ENCODE measurements around the gene MX2. TPM values are rescaled to one million over a fixed set of nuclear protein-coding genes. Genes with fewer than 3 reads are reported as not detected.
"Not testable (repeated sequence)": the region's sequence is repeated elsewhere in the genome, so short reads cannot be mapped to it uniquely, and the experiment has no call there.

MX2 gene
- polyA plus RNA-seq, 1 donor = 2.7 TPM

DNA sequence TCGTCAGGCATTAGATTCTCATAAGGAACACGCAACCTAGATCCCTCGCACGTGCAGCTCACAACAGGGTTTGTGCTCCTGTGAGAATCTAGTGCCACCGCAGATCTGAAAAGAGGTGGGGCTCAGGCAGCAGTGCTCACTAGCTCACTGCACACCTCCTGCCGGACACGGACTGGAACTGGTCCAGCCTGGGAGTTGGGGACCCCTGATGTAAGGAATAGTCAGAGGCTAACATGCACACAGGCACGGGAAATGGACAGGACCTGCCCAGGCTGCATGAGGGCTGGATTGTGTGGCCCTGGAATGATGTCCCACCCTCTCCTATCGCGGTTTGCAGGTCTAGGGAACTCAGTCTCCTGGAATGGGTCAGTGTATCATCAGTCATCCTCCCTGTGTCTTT, 41.0 kb downstream of the MX2 start:
- H3K27ac ChIP-seq (ENCODE audit: low read length) = no peak overlapping the region
- H3K9me3 ChIP-seq (ENCODE audit: control insufficient read depth, low read depth, low read length) = no peaks in the 10 kb centered on the region
- no peaks in the 10 kb centered on the region for H3K36me3 ChIP-seq (ENCODE audit: control insufficient read depth, insufficient read depth, low read length)
- H3K27me3 ChIP-seq (ENCODE audit: control insufficient read depth, insufficient read depth, low read length) = no peaks in the 10 kb centered on the region
- H3K4me1 ChIP-seq (ENCODE audit: control insufficient read depth, insufficient read depth, low read length) = no peaks in the 10 kb centered on the region
- WGBS (ENCODE audit: insufficient coverage, low lambda C conversion rate) = no CpG with 5 or more reads among the region's 10 CpGs
- no peak overlapping the region for H3K4me3 ChIP-seq (ENCODE audit: low read length)
- no peak for DNase-seq

DNA sequence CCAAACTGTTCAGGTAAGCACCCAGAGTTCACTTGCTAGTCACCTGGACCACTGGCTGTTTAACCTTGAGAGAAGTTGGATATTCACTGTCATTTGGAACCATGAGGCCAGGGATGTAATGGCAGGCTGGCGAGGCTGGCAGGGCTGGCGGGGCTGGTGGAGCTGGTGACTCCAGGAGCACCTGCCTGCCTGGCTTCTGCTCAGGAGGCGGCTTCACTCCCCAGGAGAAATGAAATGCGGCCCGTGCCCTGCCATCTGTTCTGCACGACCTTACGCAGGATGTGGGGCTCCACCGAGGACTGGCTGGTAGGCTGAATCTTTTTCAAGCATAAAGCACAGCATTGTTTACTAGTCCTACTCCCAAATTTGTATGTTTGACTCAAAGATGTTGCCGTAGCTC, 41.5 kb downstream of the MX2 start:
- Histone ChIP-seq H3K4me1 (ENCODE audit: control insufficient read depth, insufficient read depth, low read length) (no peaks in the 10 kb centered on the region), H3K4me3 (ENCODE audit: low read length) (no peak overlapping the region), H3K27ac (ENCODE audit: low read length) (no peak overlapping the region), H3K9me3 (ENCODE audit: control insufficient read depth, low read depth, low read length) (no peaks in the 10 kb centered on the region), H3K27me3 (ENCODE audit: control insufficient read depth, insufficient read depth, low read length) (no peaks in the 10 kb centered on the region), H3K36me3 (ENCODE audit: control insufficient read depth, insufficient read depth, low read length) (no peaks in the 10 kb centered on the region)
- no peak for DNase-seq
- no CpG with 5 or more reads among the region's 9 CpGs for WGBS (ENCODE audit: insufficient coverage, low lambda C conversion rate)

DNA sequence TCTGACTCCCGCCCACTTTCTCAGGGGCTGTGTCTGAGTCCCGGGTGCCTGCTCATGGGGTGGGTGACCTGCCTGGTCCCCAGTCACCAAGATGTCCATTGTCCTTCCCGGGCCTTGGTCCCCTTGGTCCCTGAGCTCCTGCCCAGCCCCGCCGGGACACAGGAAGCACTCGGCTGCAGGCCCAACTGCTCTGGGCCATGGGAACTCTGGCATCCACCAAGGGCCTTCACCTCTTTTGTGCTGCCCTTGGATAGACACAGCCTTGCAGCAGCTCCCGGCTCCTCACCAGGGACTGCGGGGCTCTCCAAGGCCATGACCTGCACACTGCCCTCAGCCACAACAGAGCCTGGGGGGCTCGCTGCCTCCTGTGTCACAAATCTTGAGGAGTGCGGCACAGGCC, 42.1 kb downstream of the MX2 start:
- no CpG with 5 or more reads among the region's 10 CpGs for WGBS (ENCODE audit: insufficient coverage, low lambda C conversion rate)

DNA sequence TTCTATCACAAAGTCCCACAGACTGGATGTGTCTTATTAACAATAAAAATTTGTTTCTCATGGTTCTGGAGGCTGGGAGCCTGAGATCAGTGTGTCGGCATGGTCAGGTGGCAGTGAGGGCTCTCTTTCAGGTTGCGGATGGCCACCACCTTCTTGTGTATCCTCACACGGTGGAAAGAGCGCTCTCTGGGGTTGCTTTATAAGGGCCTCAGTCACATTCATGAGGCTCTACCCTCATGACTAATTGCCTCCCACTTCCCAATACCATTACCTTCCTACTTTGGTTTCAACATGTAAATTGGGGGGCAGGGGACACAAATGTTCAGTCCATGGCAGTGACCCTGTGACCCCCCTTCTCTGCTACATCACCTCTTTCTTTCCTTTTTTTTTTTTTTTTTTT, 43.5 kb downstream of the MX2 start:
- Histone ChIP-seq H3K4me1 (ENCODE audit: control insufficient read depth, insufficient read depth, low read length) (no peaks in the 10 kb centered on the region), H3K9me3 (ENCODE audit: control insufficient read depth, low read depth, low read length) (no peaks in the 10 kb centered on the region), H3K36me3 (ENCODE audit: control insufficient read depth, insufficient read depth, low read length) (no peaks in the 10 kb centered on the region), H3K27me3 (ENCODE audit: control insufficient read depth, insufficient read depth, low read length) (no peaks in the 10 kb centered on the region), H3K27ac (ENCODE audit: low read length) (no peak overlapping the region), H3K4me3 (ENCODE audit: low read length) (no peak overlapping the region)
- no peak for DNase-seq
- no CpG with 5 or more reads among the region's 4 CpGs for WGBS (ENCODE audit: insufficient coverage, low lambda C conversion rate)

More for the DNA sequence above, 42.1 kb downstream of the MX2 start:
- H3K4me1 ChIP-seq (ENCODE audit: control insufficient read depth, insufficient read depth, low read length) = no peaks in the 10 kb centered on the region
- H3K36me3 ChIP-seq (ENCODE audit: control insufficient read depth, insufficient read depth, low read length) = no peaks in the 10 kb centered on the region
- no peak overlapping the region for H3K4me3 ChIP-seq (ENCODE audit: low read length)
- no peak for DNase-seq
- no peaks in the 10 kb centered on the region for H3K9me3 ChIP-seq (ENCODE audit: control insufficient read depth, low read depth, low read length)
- no peak overlapping the region for H3K27ac ChIP-seq (ENCODE audit: low read length)
- H3K27me3 ChIP-seq (ENCODE audit: control insufficient read depth, insufficient read depth, low read length) = no peaks in the 10 kb centered on the region

DNA sequence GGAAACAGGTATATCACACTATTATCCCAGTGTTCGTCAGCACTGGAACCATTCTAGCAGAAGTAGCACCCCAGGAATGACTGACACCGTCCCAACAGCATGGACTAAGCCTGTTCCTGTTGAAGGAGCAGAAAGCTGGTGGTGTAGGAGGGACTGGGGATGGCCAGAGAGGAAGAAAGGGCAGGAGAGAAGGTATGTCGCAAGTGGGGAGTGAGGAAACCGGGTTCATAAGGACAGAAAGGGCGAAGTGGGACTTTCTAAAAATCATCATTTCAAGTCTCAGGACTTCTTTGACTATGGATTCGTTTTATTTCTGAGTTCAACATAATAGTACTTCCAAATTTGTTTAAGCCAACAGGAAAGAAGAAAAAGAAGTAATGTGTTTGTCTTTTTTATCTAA, 44.5 kb downstream of the MX2 start:
- 93% methylated on average over 3 of the region's 6 CpGs for WGBS (ENCODE audit: insufficient coverage, low lambda C conversion rate)
- no peak overlapping the region for H3K4me3 ChIP-seq (ENCODE audit: low read length)
- no peaks in the 10 kb centered on the region for H3K27me3 ChIP-seq (ENCODE audit: control insufficient read depth, insufficient read depth, low read length)
- H3K36me3 ChIP-seq (ENCODE audit: control insufficient read depth, insufficient read depth, low read length) = no peaks in the 10 kb centered on the region
- DNase-seq = no peak
- H3K4me1 ChIP-seq (ENCODE audit: control insufficient read depth, insufficient read depth, low read length) = no peaks in the 10 kb centered on the region
- peaks cover 3% of the 10 kb centered on the region for H3K9me3 ChIP-seq (ENCODE audit: control insufficient read depth, low read depth, low read length)
- H3K27ac ChIP-seq (ENCODE audit: low read length) = no peak overlapping the region

DNA sequence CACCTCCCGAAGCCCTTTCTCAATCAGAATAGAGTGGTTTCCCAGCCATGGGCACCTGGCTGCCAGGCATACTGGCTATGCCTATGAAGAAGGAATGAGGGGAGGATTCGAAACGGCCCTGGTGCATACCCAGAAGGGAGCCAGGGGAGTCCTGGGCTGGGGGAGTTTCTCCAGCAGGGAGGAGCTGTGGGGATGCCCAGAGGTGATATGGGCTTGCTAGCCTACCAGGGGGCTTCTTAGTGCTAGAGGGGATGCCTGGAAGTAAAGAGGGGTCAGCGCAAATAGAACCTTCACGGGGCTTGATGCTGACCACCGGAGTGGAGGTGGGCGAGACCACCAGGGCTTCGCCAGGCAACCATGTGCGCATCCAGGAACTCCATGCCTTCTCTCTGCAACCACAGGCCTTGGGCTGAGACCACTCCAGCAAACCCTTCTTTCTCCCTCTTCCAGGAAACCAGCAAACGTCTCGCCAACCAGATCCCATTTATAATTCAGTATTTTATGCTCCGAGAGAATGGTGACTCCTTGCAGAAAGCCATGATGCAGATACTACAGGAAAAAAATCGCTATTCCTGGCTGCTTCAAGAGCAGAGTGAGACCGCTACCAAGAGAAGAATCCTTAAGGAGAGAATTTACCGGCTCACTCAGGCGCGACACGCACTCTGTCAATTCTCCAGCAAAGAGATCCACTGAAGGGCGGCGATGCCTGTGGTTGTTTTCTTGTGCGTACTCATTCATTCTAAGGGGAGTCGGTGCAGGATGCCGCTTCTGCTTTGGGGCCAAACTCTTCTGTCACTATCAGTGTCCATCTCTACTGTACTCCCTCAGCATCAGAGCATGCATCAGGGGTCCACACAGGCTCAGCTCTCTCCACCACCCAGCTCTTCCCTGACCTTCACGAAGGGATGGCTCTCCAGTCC, 46.0 kb downstream of the MX2 start:
- DNase-seq = no peak
- Histone ChIP-seq H3K4me1 (ENCODE audit: control insufficient read depth, insufficient read depth, low read length) (no peaks in the 10 kb centered on the region), H3K27ac (ENCODE audit: low read length) (no peak overlapping the region), H3K4me3 (ENCODE audit: low read length) (no peak overlapping the region), H3K27me3 (ENCODE audit: control insufficient read depth, insufficient read depth, low read length) (no peaks in the 10 kb centered on the region), H3K36me3 (ENCODE audit: control insufficient read depth, insufficient read depth, low read length) (no peaks in the 10 kb centered on the region), H3K9me3 (ENCODE audit: control insufficient read depth, low read depth, low read length) (peaks cover 3% of the 10 kb centered on the region)
- WGBS (ENCODE audit: insufficient coverage, low lambda C conversion rate) = 60% methylated on average over 1 of the region's 24 CpGs

DNA sequence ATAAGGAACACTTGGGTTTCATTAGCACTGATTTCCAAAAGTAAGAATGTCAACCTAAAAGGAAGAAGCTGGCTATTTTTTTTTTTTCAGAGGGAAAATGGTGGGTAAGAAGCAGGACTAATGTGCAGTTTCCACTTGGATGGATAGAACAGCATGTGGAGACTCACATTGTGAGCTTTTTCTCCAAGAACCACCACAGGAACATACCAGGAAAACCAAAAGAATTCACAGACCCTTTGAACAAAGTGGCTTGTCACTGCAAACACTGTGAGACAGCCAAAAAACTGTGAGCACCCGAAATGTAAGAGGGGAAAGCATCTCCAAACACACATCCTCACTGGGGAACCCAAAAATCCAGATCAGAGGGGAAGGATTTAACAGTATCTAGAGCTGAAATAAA, 48.5 kb downstream of the MX2 start:
- no CpG with 5 or more reads among the region's 1 CpG for WGBS (ENCODE audit: insufficient coverage, low lambda C conversion rate)
- Histone ChIP-seq H3K4me1 (ENCODE audit: control insufficient read depth, insufficient read depth, low read length) (no peaks in the 10 kb centered on the region), H3K9me3 (ENCODE audit: control insufficient read depth, low read depth, low read length) (peaks cover 3% of the 10 kb centered on the region), H3K27ac (ENCODE audit: low read length) (no peak overlapping the region), H3K36me3 (ENCODE audit: control insufficient read depth, insufficient read depth, low read length) (no peaks in the 10 kb centered on the region), H3K4me3 (ENCODE audit: low read length) (no peak overlapping the region), H3K27me3 (ENCODE audit: control insufficient read depth, insufficient read depth, low read length) (no peaks in the 10 kb centered on the region)
- DNase-seq = no peak

DNA sequence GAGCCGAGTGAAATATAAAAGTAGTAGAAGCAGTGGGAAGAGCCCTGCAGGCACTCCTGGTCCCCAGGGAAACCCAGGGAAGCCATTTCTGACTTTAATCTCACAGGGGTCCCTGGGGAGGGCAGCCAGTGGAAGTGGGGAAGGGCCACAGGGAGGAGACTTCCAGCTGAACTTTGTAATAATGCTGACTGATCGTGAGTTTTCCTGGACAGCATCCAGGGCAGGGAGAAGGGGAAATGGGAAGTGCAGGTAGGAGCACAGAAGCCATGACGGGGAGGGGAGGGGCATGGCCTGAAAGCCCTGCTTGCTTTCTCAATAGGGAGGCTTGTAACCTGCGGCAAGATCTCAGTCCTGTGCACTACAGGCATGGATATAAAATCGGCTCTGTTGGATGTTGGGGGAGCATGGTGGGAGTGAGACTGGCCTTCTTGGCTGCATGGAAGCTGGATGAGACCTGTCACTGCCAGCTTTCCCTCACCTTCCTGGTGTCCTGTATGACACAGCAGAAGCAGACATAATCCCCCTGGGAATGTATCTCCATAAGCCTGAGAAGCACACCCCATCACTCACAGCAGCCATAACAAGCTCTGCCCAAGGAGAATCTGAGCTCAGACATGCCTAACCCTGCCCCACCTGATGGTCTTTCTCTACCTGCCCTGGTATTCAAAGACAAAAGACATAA, 49.1 kb downstream of the MX2 start:
- H3K4me3 ChIP-seq (ENCODE audit: low read length) = no peak overlapping the region
- no peak overlapping the region for H3K27ac ChIP-seq (ENCODE audit: low read length)
- no peaks in the 10 kb centered on the region for H3K4me1 ChIP-seq (ENCODE audit: control insufficient read depth, insufficient read depth, low read length)
- no peak for DNase-seq
- 100% methylated on average over 1 of the region's 5 CpGs for WGBS (ENCODE audit: insufficient coverage, low lambda C conversion rate)
- H3K9me3 ChIP-seq (ENCODE audit: control insufficient read depth, low read depth, low read length) = peaks cover 3% of the 10 kb centered on the region
- H3K36me3 ChIP-seq (ENCODE audit: control insufficient read depth, insufficient read depth, low read length) = no peaks in the 10 kb centered on the region
- no peaks in the 10 kb centered on the region for H3K27me3 ChIP-seq (ENCODE audit: control insufficient read depth, insufficient read depth, low read length)

DNA sequence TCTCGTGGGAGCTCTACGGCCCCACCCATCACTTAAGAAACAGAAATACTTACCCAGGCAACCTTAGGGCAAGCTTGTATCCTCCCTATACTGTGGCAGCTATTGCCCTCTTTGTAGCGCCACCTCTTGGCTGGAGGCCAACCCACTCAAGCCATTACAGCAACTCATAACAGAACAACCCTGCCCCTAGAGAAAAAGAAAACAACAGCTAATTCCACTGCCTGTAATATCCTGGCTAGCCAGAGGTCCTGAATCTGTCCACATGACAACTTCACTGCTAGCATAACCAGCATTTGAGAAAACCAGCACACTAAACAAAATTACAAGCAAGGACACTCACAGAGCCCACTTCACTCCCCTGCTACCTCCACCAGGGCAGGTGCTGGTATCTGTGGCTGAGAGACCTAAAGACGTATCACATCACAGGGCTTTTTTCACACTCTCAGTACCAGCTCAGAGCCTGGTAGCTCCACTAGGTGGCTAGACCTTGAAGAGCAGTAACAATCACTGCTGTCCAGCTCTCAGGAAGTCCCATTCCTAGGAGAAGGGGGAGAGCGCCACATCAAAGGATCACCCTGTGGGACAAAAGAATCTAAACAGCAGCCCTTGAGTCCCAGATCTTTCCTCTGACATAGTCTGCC, 49.7 kb downstream of the MX2 start:
- no CpG with 5 or more reads among the region's 5 CpGs for WGBS (ENCODE audit: insufficient coverage, low lambda C conversion rate)
- no peaks in the 10 kb centered on the region for H3K36me3 ChIP-seq (ENCODE audit: control insufficient read depth, insufficient read depth, low read length)
- no peak for DNase-seq
- H3K4me3 ChIP-seq (ENCODE audit: low read length) = no peak overlapping the region
- no peaks in the 10 kb centered on the region for H3K27me3 ChIP-seq (ENCODE audit: control insufficient read depth, insufficient read depth, low read length)
- peaks cover 3% of the 10 kb centered on the region for H3K9me3 ChIP-seq (ENCODE audit: control insufficient read depth, low read depth, low read length)
- no peak overlapping the region for H3K27ac ChIP-seq (ENCODE audit: low read length)
- H3K4me1 ChIP-seq (ENCODE audit: control insufficient read depth, insufficient read depth, low read length) = no peaks in the 10 kb centered on the region

DNA sequence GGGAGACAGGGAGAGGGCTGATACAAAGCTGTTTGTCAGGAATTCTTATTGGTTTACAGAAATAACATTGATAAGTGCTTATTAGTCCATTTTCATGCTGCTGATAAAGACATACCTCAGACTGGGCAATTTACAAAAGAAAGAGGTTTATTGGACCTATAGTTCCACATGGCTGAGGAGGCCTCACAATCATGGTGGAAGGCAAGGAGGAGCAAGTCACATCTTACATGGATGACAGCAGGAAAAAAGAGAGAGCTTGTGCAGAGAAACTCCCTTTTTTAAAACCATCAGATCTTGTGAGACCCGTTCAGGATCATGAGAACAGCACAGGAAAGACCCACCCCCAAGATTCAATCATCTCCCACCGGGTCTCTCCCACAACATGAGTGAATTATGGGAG, 55.7 kb downstream of the MX2 start:
- H3K4me1 ChIP-seq (ENCODE audit: control insufficient read depth, insufficient read depth, low read length); H3K27ac ChIP-seq (ENCODE audit: low read length); H3K4me3 ChIP-seq (ENCODE audit: low read length); H3K36me3 ChIP-seq (ENCODE audit: control insufficient read depth, insufficient read depth, low read length); DNase-seq; H3K9me3 ChIP-seq (ENCODE audit: control insufficient read depth, low read depth, low read length); H3K27me3 ChIP-seq (ENCODE audit: control insufficient read depth, insufficient read depth, low read length): not testable (repeated sequence)
- WGBS (ENCODE audit: insufficient coverage, low lambda C conversion rate) = 100% methylated on average over 1 of the region's 2 CpGs
